Stimulated activated CD8-positive, alpha-beta memory T cell treated with anti-CD3 and anti-CD28 coated beads, Interleukin-15, amount 100 ng/mL, for 48 hours (primary cell): Measurements from ENCODE around the gene CHD2.
"Not testable (repeated sequence)": the region's sequence is repeated elsewhere in the genome, so short reads cannot be mapped to it uniquely, and the experiment has no call there.

Experiments used
- DNase-seq, 2 donors: peaks; one replicate each; pipeline ENCODE4 v3.0.0-alpha.2; 2020; ENCODE audit warnings: low read depth in 2 of 2

CHD2 gene

GRCh38 chr15:93019971-93020370, 119.8 kb downstream of the CHD2 start:
- DNase-seq: no peak

GRCh38 chr15:93020976-93021772, 121.0 kb downstream of the CHD2 start:
- DNase-seq: no peak

- DNase-seq: no peak
Observed at GRCh38 chr15:93024293-93024692, 124.2 kb downstream of the CHD2 start.

GRCh38 chr15:93024716-93025624, 124.8 kb downstream of the CHD2 start:
- DNase-seq: no peak

- DNase-seq: no peak
Observed at GRCh38 chr15:93025625-93025982, 125.5 kb downstream of the CHD2 start.

GRCh38 chr15:93026380-93026817, 126.3 kb downstream of the CHD2 start:
- no peak for DNase-seq

- no peak for DNase-seq
Observed at GRCh38 chr15:93027413-93027812, 127.3 kb downstream of the CHD2 start.

- DNase-seq: no peak
Observed at GRCh38 chr15:93028111-93028631, 128.0 kb downstream of the CHD2 start.

GRCh38 chr15:93028632-93029213, 128.6 kb downstream of the CHD2 start:
- DNase-seq: no peak

- DNase-seq: no peak
Observed at GRCh38 chr15:93029214-93029835, 129.2 kb downstream of the CHD2 start.

GRCh38 chr15:93029836-93030429, 129.8 kb downstream of the CHD2 start:
- DNase-seq: no peak

GRCh38 chr15:93030430-93031102, 130.4 kb downstream of the CHD2 start:
- peak; percentile 25 to 33 for DNase-seq

- DNase-seq: no peak
Observed at GRCh38 chr15:93031103-93031464, 131.0 kb downstream of the CHD2 start.

- not testable (repeated sequence) for DNase-seq
Observed at GRCh38 chr15:93031557-93032384, 131.6 kb downstream of the CHD2 start.

GRCh38 chr15:93032515-93033206, 132.5 kb downstream of the CHD2 start:
- not testable (repeated sequence) for DNase-seq

- no peak for DNase-seq
Observed at GRCh38 chr15:93033434-93034045, 133.4 kb downstream of the CHD2 start.

GRCh38 chr15:93034512-93034911, 134.4 kb downstream of the CHD2 start:
- no peak for DNase-seq

- DNase-seq: no peak
Observed at GRCh38 chr15:93035092-93035915, 135.2 kb downstream of the CHD2 start.
